HepG2 (cell line): ENCODE measurements around the gene TMEFF2. TPM values are rescaled to one million over a fixed set of nuclear protein-coding genes. Genes with fewer than 3 reads are reported as not detected.

Experiments used
- ATAC-seq: fragments of 200-7000 bp; cut with Tn5 transposase; 3 replicates; pipeline ENCODE4 v1.9.1; 2020; ENCODE audit warnings: mild to moderate bottlenecking, moderate library complexity
- BruUV-seq: library from RNA; stranded (reverse); fragments of 400-500 nt; replicated peaks from 2 replicates; lab custom pipeline; 2021; lab: Mats Ljungman, UMichigan
- CTCF ChIA-PET: fragments of 300-600 bp; formaldehyde crosslinking; extraction: SDS; loops from one replicate; lab custom pipeline; 2021; ENCODE audit warnings: low total read pairs, inconsistent platforms, low intra/inter-chr PET ratio; lab: Yijun Ruan, JAX
- POLR2A ChIA-PET: fragments of 350-600 bp; sonication (Branson Sonifier 250); formaldehyde crosslinking; loops from one replicate; lab custom pipeline; 2020; ENCODE audit warnings: antibody characterized with exemption, inconsistent platforms; lab: Yijun Ruan, JAX
- DNase-seq: peaks from one replicate; pipeline ENCODE4 v3.0.0-alpha.2; 2015; ENCODE audit warnings: low spot score
- FAIRE-seq: peaks from 3 replicates; lab custom pipeline; 2011; peaks lifted over from hg19 to GRCh38; lab: Jason Lieb, UNC
- H2AFZ ChIP-seq: one replicate; pipeline ENCODE4 v1.6.1; 2011; ENCODE audit warnings: low read length, inconsistent platforms
- H3K27ac ChIP-seq: fragments of 300-600 bp; 3 replicates; pipeline ENCODE4 v1.8.0; 2011; ENCODE audit warnings: mixed run types, mild to moderate bottlenecking, mixed read lengths, low read length, inconsistent platforms; ENCODE audit not compliant: insufficient read depth; ENCODE audit errors: extremely low read length
- H3K27me3 ChIP-seq, 2 experiments: fragments of 200-600 bp in 1 of 2; 2 replicates in 1 of 2; 3 replicates in 1 of 2; pipeline versions ENCODE4 v1.6.0 to v1.8.0; 2011; ENCODE audit warnings: low read length in 2 of 2, mild to moderate bottlenecking in 2 of 2, moderate library complexity in 2 of 2, inconsistent platforms in 1 of 2; ENCODE audit not compliant: insufficient read depth in 2 of 2, control insufficient read depth in 1 of 2
- H3K36me3 ChIP-seq, 2 experiments: fragments of 200-600 bp in 1 of 2; replicated peaks in 1 of 2; 2 replicates in 1 of 2; 3 replicates in 1 of 2; pipeline versions ENCODE4 v1.5.1 to v1.8.0; 2011; ENCODE audit warnings: low read length in 2 of 2, inconsistent platforms in 1 of 2; ENCODE audit not compliant: insufficient read depth in 2 of 2, control insufficient read depth in 1 of 2
- H3K4me1 ChIP-seq: 2 replicates; pipeline ENCODE4 v1.5.1; 2012; ENCODE audit warnings: low read length, inconsistent platforms; ENCODE audit not compliant: insufficient read depth
- H3K4me2 ChIP-seq: 2 replicates; pipeline ENCODE4 v1.6.0; 2011; ENCODE audit warnings: low read depth, low read length, inconsistent platforms
- H3K4me3 ChIP-seq, 3 experiments: fragments of 200-600 bp in 1 of 3; sonication (generic), shearing (Covaris generic) in 1 of 3; replicated peaks in 1 of 3; 2 replicates each; pipeline ENCODE4 v1.5.1; 2011 to 2016; ENCODE audit warnings: low read length in 3 of 3, inconsistent platforms in 2 of 3, low read depth in 2 of 3, mild to moderate bottlenecking in 2 of 3, control low read depth in 1 of 3, mixed read lengths in 1 of 3; ENCODE audit not compliant: insufficient read depth in 1 of 3
- H3K79me2 ChIP-seq: one replicate; pipeline ENCODE4 v1.6.1; 2011; ENCODE audit warnings: low read length, inconsistent platforms; ENCODE audit not compliant: insufficient read depth
- H3K9ac ChIP-seq: 2 replicates; pipeline ENCODE4 v1.6.0; 2011; ENCODE audit warnings: mild to moderate bottlenecking, low read depth, low read length, inconsistent platforms; ENCODE audit not compliant: insufficient read depth
- H3K9me3 ChIP-seq: 2 replicates; pipeline ENCODE4 v1.5.1; 2012; ENCODE audit warnings: mild to moderate bottlenecking, low read length
- H4K20me1 ChIP-seq: 2 replicates; pipeline ENCODE4 v1.6.0; 2011; ENCODE audit warnings: inconsistent platforms, mild to moderate bottlenecking, low read length, moderate library complexity; ENCODE audit not compliant: insufficient read depth
- BHLHE40 ChIP-seq: IDR thresholded peaks from 2 replicates; pipeline ENCODE4 v1.6.1; 2011; ENCODE audit warnings: low read length, improper control_type of control experiment
- CCAR2 ChIP-seq: fragments of 200-400 bp; formaldehyde crosslinking; optimal IDR thresholded peaks from 2 replicates; pipeline ENCODE3; 2018; ENCODE audit warnings: low read depth, mild to moderate bottlenecking, low read length, moderate library complexity
- CEBPB ChIP-seq: IDR thresholded peaks from 2 replicates; pipeline ENCODE4 v1.6.1; 2011; ENCODE audit warnings: low read depth, low read length, improper control_type of control experiment, borderline replicate concordance
- DMAP1 ChIP-seq: IDR thresholded peaks from 2 replicates; pipeline ENCODE4 v1.6.1; 2016
- EP300 ChIP-seq, 3 experiments: sonication (generic) in 1 of 3; formaldehyde crosslinking in 1 of 3; IDR thresholded peaks; 2 replicates each; pipeline versions ENCODE4 v1.5.1 to v1.6.1; 2011 to 2020; ENCODE audit warnings: low read depth in 2 of 3, low read length in 2 of 3, borderline replicate concordance in 1 of 3, improper control_type of control experiment in 1 of 3, mild to moderate bottlenecking in 1 of 3, missing genetic modification reagents in 1 of 3, moderate library complexity in 1 of 3
- FOSL1 ChIP-seq: sonication (generic); formaldehyde crosslinking; IDR thresholded peaks from 2 replicates; pipeline ENCODE4 v1.9.0; 2021; ENCODE audit warnings: missing genetic modification reagents, borderline replicate concordance
- GTF3A ChIP-seq: sonication (generic); formaldehyde crosslinking; conservative IDR thresholded peaks from 2 replicates; pipeline ENCODE4 v1.4.0; 2020; ENCODE audit warnings: mild to moderate bottlenecking, missing genetic modification reagents
- HOXA7 ChIP-seq: sonication (generic); formaldehyde crosslinking; IDR thresholded peaks from 2 replicates; pipeline ENCODE4 v1.8.1; 2022; ENCODE audit warnings: mild to moderate bottlenecking, missing genetic modification reagents, moderate library complexity
- POLR2A ChIP-seq, 2 experiments: IDR thresholded peaks; 2 replicates each; pipeline ENCODE4 v1.6.1; 2011; ENCODE audit warnings: low read depth in 2 of 2, low read length in 2 of 2, mild to moderate bottlenecking in 1 of 2, moderate library complexity in 1 of 2; ENCODE audit not compliant: insufficient read depth in 1 of 2
- PRPF4 ChIP-seq: fragments of 200-400 bp; formaldehyde crosslinking; IDR thresholded peaks from 2 replicates; pipeline ENCODE4 v1.6.1; 2016; ENCODE audit warnings: low read length, low read depth; ENCODE audit not compliant: poor library complexity, severe bottlenecking
- RCOR2 ChIP-seq: IDR thresholded peaks from 2 replicates; pipeline ENCODE4 v1.6.1; 2016; ENCODE audit warnings: missing biosample characterization, missing genetic modification reagents
- SIN3A ChIP-seq: IDR thresholded peaks from 2 replicates; pipeline ENCODE4 v1.6.1; 2011; ENCODE audit warnings: low read depth, mild to moderate bottlenecking, control low read depth, low read length, borderline replicate concordance
- SP140L ChIP-seq: sonication (generic); formaldehyde crosslinking; IDR thresholded peaks from 2 replicates; pipeline ENCODE4 v1.4.0; 2020; ENCODE audit warnings: missing genetic modification reagents, borderline replicate concordance
- SRY ChIP-seq: sonication (generic); formaldehyde crosslinking; IDR thresholded peaks from 2 replicates; pipeline ENCODE4 v1.8.0; 2022; ENCODE audit warnings: mild to moderate bottlenecking, missing genetic modification reagents
- TARDBP ChIP-seq: sonication (generic); formaldehyde crosslinking; IDR thresholded peaks from 2 replicates; pipeline ENCODE4 v1.8.0; 2022; ENCODE audit warnings: mild to moderate bottlenecking, missing genetic modification reagents
- UBTF ChIP-seq: sonication (generic); formaldehyde crosslinking; IDR thresholded peaks from 2 replicates; pipeline ENCODE4 v1.4.0; 2020; ENCODE audit warnings: mild to moderate bottlenecking, missing genetic modification reagents
- WIZ ChIP-seq: sonication (generic); formaldehyde crosslinking; IDR thresholded peaks from 2 replicates; pipeline ENCODE4 v1.5.1; 2020; ENCODE audit warnings: mild to moderate bottlenecking, missing genetic modification reagents
- ZNF138 ChIP-seq: sonication (generic); formaldehyde crosslinking; IDR thresholded peaks from 2 replicates; pipeline ENCODE4 v1.5.0; 2020; ENCODE audit warnings: mild to moderate bottlenecking, low read depth, missing genetic modification reagents
- ZNF446 ChIP-seq: sonication (generic); formaldehyde crosslinking; IDR thresholded peaks from 2 replicates; pipeline ENCODE4 v1.5.0; 2020; ENCODE audit warnings: mild to moderate bottlenecking, missing genetic modification reagents
- WGBS: methylation state at CpG from one replicate; pipeline ENCODE4 v1.1.6; 2017; ENCODE audit warnings: low lambda C conversion rate; 5-methylcytosine and 5-hydroxymethylcytosine counted together
- in situ Hi-C: cut with HindIII; loops from 2 replicates; pipeline ENCODE4 v1.10.0; 2017; ENCODE audit warnings: low pct_unique_long_range_greater_than_20kb; ENCODE audit not compliant: extremely low pct_ligation_motif_present
- intact Hi-C: fragments of 100-400 bp; cut with micrococcal nuclease; formaldehyde crosslinking; loops from one replicate; pipeline ENCODE4 v1.10.0; 2022; ENCODE audit not compliant: unreplicated experiment
- polyA plus RNA-seq, 8 experiments: library from polyadenylated mRNA; depleted of rRNA in 3 of 8; stranded (reverse) in 7 of 8; unstranded in 1 of 8; fragments of >200 nt; fragmentation: Illumina TruSeq in 4 of 8; extraction: Trizol in 4 of 8; gene quantifications; 2 replicates each; pipeline versions ENCODE4 v1.2.1 to v1.2.3, GENCODE V29; 2011 to 2016; ENCODE audit warnings: low read depth in 4 of 8, missing spikeins in 1 of 8, mixed read lengths in 1 of 8; ENCODE audit not compliant: insufficient read depth in 1 of 8
- total RNA-seq, 5 experiments: library from RNA; depleted of rRNA; stranded (reverse); fragments of >200 nt; fragmentation: Illumina TruSeq; extraction: Trizol; gene quantifications; 2 replicates each; pipeline ENCODE4 v1.2.3, GENCODE V29; 2016; ENCODE audit warnings: low read depth in 1 of 5
- TF ChIP-seq, protein P1 (sequence below): sonication (generic); formaldehyde crosslinking; IDR thresholded peaks from 2 replicates; pipeline ENCODE4 v1.9.0; 2021; ENCODE audit warnings: missing genetic modification reagents, borderline replicate concordance

Gene TMEFF2
- total and polyA plus RNA-seq, 2 of the 13 experiments (the other 11 are each of a cell fraction or from before 2014, with no cell fraction given), result not detected

- TF ChIP-seq UBTF (CRISPR knock-in tag), result no peak
- no peak for TF ChIP-seq FOSL1 (CRISPR knock-in tag)
- TF ChIP-seq ZNF446, result no peak
- TF ChIP-seq POLR2A (IDR thresholded peaks at IDR 0.05; ENCODE audit: insufficient read depth in 1 of 2, low read depth in 2 of 2, low read length in 2 of 2), result no peak
- no peak for TF ChIP-seq PRPF4
- TF ChIP-seq CCAR2, result no peak
- TF ChIP-seq SP140L, result no peak
- no peak for TF ChIP-seq EP300 (IDR thresholded peaks at IDR 0.05; ENCODE audit: low read depth in 2 of 2, low read length in 2 of 2)
- no peak for TF ChIP-seq EP300 (CRISPR knock-in tag; IDR thresholded peaks at IDR 0.05; ENCODE audit: borderline replicate concordance)
- TF ChIP-seq BHLHE40, result no peak
These were observed 6.4 kb upstream of the TMEFF2 start (continued) for GRCh38 chr2:192201116-192201515.

- in situ Hi-C loops, result no loop called here
- ATAC-seq (no peak), FAIRE-seq (no peak), DNase-seq (no peak)
- no TSS peak for BruUV-seq
- Histone ChIP-seq H3K4me1 (no peaks in the 10 kb centered on the region), H3K27me3 (peaks cover 12 to 44% of the 10 kb centered on the region in 2 experiments; a peak in 4 of 5 replicates), H3K9ac (no peak overlapping the region), H3K9me3 (no peaks in the 10 kb centered on the region), H4K20me1 (no peaks in the 10 kb centered on the region), H3K27ac (no peak overlapping the region), H3K4me2 (no peak overlapping the region), H3K79me2 (no peaks in the 10 kb centered on the region), H2AFZ (no peak overlapping the region), H3K36me3 (no peaks in the 10 kb centered on the region), H3K4me3 (no peak overlapping the region)
- WGBS, result 24% methylated on average over 1 of the region's 1 CpG
- intact Hi-C loops, result loop anchor here (10.0 kb wide), 1 partner anchor 357 kb away; no protein-coding TSS in a partner anchor
- ChIA-PET POLR2A (no interaction called here), CTCF (no interaction called here)
- TF ChIP-seq RCOR2 (CRISPR knock-in tag) (no peak), GTF3A (CRISPR knock-in tag) (no peak), DMAP1 (no peak), WIZ (CRISPR knock-in tag) (no peak), ZNF138 (no peak), SRY (no peak), CEBPB (no peak), TARDBP (CRISPR knock-in tag) (no peak), SIN3A (no peak), HOXA7 (CRISPR knock-in tag) (no peak)
- TF ChIP-seq, protein P1, sequence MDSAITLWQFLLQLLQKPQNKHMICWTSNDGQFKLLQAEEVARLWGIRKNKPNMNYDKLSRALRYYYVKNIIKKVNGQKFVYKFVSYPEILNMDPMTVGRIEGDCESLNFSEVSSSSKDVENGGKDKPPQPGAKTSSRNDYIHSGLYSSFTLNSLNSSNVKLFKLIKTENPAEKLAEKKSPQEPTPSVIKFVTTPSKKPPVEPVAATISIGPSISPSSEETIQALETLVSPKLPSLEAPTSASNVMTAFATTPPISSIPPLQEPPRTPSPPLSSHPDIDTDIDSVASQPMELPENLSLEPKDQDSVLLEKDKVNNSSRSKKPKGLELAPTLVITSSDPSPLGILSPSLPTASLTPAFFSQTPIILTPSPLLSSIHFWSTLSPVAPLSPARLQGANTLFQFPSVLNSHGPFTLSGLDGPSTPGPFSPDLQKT (CRISPR knock-in tag), result no peak
These were observed 2.6 kb upstream of the TMEFF2 start for GRCh38 chr2:192197357-192197756.
